ENCODE results near the gene LRRC1.

GRCh38 chr6:53795340-53795701 lies 516 bp downstream of the LRRC1 start:
- TF ChIP-seq CTCF (conservative IDR thresholded peaks at IDR 0.05 in 1 of 2, IDR thresholded peaks at IDR 0.05 in 1 of 2; ENCODE audit: low read depth in 1 of 2, low read length in 2 of 2) (no peak), EZH2 (IDR thresholded peaks at IDR 0.05; ENCODE audit: low read length, missing control alignments) (no peak)

Data from fibroblast of lung (primary cell).